SHP77 treated with DMSO at 0.1 percent for 48 hours (cell line): ENCODE measurements around the gene SNX33.
"Not testable (repeated sequence)": the region's sequence is repeated elsewhere in the genome, so short reads cannot be mapped to it uniquely, and the experiment has no call there.

ENCODE experiments used
- DNase-seq: peaks from one replicate; lab custom pipeline; 2025; lab: John Stamatoyannopoulos, UW

Gene SNX33

GRCh38 chr15:75662823-75663519 lies 15.3 kb downstream of the SNX33 start:
- peak; percentile 36 for DNase-seq

GRCh38 chr15:75663931-75664421 lies 16.3 kb downstream of the SNX33 start:
- peak; percentile 72 for DNase-seq

DNA sequence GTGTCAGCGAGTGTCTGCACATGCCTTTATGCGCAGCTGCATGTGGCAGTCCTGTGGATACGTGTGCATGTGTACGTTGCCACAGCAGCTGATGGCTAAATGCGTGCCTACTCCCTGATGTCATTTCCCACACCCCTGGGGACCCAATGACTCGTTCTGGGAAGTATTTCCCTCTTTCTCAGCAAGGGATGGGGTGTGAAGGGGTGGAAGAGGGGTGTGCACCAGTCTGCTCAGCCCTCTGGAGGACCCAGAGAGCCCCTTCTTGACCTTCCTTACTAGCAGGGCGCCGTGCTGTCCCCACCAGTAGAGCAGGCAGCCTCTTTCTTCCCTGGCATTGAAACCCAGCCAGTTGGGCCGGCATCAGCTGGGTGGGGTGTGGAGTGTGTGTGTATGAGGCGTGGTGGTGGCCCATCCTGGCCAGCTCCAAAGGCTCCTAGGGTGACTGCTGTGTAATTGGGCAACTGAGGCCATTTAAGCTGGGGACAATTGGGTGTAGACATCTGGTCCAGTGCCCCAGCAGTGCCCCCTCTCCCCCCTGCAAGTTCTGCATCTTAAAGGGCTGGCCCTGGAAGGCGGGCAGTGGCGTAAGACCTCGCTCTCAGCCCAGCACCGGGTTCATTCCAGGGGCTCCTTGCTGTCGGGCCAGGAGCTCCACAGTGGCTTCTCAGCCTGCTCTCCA lies 19.2 kb downstream of the SNX33 start:
- DNase-seq, result no peak

- no peak for DNase-seq
Observed at GRCh38 chr15:75669191-75669878, 21.6 kb downstream of the SNX33 start.

GRCh38 chr15:75669879-75670212 lies 22.1 kb downstream of the SNX33 start:
- no peak for DNase-seq

DNA sequence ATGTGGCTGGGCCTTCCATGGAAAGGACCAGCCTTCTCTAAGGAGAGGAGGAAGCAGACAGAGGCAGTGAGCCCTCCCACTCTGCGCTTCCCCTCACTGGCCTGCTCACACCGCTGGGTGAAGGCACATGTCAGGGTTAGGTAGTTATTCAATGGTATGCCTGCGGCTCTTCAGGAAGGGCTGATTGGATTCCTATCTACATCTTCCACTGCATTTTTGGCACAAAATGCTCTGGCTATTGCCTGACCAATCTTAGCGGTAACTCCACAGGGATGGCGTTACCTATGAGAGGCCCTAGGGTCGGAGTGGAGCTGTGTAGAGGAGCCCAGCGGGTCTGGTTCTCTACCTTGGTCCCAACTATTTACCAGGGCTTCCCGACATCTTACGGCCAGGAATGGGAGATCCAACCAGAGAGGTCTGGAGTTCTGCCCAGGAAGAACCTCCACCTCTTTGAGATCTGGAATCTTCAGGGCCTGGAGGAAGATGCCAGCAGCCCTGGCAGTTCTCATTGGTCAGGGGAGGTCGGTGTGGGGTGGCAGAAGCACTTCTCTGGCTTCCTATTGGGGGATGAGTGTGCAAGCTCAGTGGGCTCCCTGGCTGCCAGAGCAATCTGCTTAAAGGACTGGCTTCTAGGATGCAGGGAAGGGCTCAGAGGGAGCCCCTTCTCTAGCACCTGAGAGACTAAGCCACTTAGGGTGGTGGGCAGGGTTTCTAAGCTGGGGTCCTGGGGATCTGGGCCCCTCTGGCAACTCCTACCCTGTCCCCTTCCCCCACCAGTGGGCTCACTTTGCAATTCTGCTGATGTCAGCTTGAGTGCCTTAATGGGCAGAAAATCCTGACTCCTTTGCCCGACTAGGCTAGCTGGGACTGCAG lies 24.3 kb downstream of the SNX33 start:
- no peak for DNase-seq

DNA sequence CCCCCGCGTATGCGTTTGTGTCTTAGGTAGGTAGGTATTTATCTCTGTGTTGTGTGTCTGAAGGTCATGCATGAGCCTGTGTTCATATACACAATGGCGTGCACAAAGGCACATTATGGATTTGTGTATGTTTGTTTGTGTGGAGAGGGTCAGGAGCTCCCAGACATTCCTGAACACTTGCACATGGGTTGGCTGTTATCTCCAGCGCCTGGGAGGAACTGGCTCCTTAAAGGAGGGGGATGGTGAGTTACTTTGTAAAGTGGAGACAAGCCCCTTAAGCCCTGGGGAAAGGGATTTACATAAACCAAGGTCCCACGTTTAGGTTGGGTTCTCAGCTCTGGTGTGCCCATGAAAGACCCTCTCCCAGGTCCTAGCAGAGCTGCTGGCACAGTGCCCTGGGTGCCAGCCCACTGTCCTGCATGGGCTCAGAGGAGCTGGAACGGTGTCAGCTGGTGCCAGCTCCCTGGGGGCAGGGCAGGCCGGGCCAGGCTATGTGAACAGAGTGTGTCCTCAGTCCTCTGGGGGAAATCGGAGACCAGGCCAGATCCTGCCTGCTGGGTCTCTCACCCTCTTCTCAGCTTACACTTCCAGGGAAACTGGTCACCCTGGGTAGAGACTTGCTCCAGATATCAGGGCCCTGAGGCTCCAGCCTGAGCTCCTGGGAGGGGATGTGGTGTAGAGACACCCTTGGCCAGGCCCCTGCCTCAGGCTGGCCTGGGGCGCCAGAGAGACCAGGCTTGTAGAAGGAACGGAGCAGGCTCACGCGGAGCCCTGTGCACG lies 25.1 kb downstream of the SNX33 start:
- DNase-seq, result no peak

- no peak for DNase-seq
Observed at GRCh38 chr15:75673426-75674235, 25.9 kb downstream of the SNX33 start.

DNA sequence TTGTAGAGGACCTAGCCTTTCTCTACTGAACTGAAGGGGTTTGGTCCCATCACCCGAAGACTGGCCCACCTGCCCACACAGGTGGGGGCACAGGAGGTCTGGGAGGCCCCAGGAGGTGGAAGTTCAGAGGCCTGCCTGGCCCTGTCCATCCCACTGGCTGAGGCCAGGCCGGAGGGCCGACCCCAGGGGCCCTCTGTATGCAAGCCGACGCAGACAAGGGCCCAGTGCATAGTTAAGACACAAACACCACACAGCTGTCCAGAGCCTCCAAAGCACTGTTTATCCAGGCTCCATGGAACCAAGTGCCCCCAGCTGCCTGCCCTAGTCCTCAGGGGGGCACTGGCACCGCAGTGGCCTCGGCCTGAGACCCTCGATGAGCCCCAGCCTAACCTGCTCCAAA lies 26.7 kb downstream of the SNX33 start:
- DNase-seq, result no peak

GRCh38 chr15:75675579-75676404 lies 28.1 kb downstream of the SNX33 start:
- no peak for DNase-seq

GRCh38 chr15:75676688-75677464 lies 29.2 kb downstream of the SNX33 start:
- no peak for DNase-seq

GRCh38 chr15:75677465-75678323 lies 30.0 kb downstream of the SNX33 start:
- no peak for DNase-seq

DNA sequence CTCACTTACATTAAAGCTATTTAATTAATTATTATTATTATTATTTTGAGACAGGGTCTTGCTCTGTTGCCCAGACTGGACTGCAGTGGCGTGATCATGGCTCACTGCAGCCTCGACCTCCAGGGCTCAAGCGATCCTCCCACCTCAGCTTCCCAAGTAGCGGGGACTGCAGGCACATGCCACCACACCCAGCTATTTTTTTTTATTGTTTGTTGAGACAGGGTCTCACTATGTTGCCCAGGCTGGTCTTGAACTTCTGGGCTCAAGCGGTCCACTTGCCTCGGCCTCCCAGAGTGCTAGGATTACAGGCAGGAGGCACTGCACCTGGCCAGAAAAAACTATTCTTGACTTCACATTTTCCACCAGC lies 30.6 kb downstream of the SNX33 start:
- not testable (repeated sequence) for DNase-seq

DNA sequence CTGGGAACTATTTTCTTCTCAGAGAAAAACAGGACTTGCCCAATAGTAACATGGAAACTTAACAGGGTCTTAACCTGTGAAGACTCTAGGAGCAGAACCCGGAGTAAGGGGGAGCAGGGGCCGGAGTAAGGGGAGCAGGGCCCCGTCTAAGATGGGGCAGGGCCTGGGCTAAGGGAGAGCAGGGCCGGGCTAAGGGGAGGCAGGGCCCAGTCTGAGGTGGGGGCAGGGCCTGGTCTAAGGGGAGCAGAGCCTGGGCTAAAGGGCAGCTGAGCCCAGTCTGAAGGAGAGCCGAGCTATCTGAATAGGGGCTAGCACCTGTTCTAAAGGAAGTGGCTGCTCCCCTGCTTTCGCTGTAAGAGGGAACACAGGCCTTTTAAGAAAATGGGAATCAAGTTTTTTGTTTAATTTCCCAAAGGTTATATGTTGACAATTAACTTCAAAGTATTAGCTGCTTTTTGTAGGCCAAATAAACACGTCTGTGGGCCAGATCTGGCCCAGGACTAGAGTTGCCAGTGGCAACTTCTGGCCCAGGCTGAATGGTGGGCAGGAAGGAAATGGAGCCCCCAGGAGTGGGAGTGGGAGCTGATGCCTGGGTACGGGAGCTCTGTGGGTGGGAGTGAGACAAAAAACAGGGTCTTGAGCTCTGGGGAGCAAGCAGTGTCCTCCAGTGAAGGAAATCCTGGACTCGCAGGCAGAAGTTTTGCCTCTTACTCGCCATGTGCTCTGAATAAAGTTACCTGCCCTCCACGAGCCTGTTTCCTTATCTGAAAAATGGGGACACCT lies 32.5 kb downstream of the SNX33 start:
- no peak for DNase-seq

DNA sequence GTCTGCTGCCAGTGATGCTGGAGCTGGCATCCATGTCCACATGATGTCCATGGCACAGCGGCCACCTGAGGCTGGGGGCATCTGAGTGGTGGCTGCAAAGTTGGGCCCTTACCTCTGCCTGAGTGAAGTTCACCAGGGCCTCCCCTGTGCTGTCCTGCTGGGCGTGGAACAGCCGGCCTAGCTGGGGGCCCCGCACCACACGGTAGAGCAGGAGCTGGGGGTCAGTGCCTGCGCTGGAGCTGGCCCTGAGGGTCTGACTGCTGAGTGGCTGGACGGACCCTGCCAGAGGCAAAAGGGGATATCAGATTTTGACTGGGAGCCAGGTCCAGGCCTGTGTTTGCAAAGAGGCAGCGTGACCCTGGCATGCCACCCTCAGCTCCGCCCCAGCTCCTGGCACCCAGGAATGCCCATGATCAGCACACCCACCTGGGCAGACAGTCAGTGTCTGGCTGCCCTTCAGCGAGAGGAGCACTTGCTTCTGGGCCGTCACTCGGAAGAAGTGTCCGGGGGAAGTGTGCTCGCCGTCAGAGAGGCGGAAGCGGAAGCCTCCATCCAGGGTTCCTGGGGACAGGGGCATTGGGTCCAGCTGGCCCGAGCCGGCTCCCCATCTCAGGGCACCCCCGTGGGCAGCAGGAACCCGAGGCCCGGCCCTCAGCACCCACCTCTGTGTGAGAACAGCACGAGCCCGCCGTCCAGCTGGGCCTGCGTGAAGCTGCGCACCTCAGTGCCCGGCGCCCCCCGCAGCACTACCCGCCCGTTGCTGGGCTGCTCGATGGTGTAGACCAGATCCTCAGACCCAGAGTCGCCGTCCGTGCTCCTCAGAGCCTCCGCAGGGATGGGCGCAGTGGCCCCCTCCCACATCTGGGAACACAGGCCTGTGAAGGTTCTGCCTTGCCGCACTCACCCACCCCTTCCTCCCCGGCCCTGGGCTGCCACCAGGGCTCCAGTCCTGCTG lies 34.7 kb downstream of the SNX33 start:
- no peak for DNase-seq
